IPS DF 6.9 (cell line): ENCODE results near the gene NDUFS6.

Experiments
- DNase-seq: peaks from one replicate; pipeline ENCODE4 v3.0.0-alpha.2; 2013; ENCODE audit warnings: low read depth, low spot score
- H3K27ac ChIP-seq: one replicate; pipeline ENCODE4 v1.5.1; 2013; ENCODE audit warnings: low read length, control low read depth
- H3K27me3 ChIP-seq: 2 replicates; pipeline ENCODE4 v1.6.1; 2013; ENCODE audit warnings: mild to moderate bottlenecking, low read length; ENCODE audit not compliant: control insufficient read depth, insufficient read depth
- H3K36me3 ChIP-seq: 2 replicates; pipeline ENCODE4 v1.6.1; 2013; ENCODE audit warnings: low read length; ENCODE audit not compliant: control insufficient read depth, insufficient read depth
- H3K4me1 ChIP-seq: 2 replicates; pipeline ENCODE4 v1.6.1; 2013; ENCODE audit warnings: low read length; ENCODE audit not compliant: control insufficient read depth, insufficient read depth
- H3K4me3 ChIP-seq: 2 replicates; pipeline ENCODE4 v1.5.1; 2013; ENCODE audit warnings: mild to moderate bottlenecking, low read length
- H3K9me3 ChIP-seq: 2 replicates; pipeline ENCODE4 v1.6.1; 2013; ENCODE audit warnings: low read length, inconsistent platforms; ENCODE audit not compliant: control insufficient read depth, insufficient read depth
- WGBS: extraction: QIAGEN DNeasy Blood & Tissue Kit; methylation state at CpG from one replicate; pipeline ENCODE4 v1.1.7; 2013; ENCODE audit warnings: mixed read lengths, missing lambda C conversion rate; ENCODE audit not compliant: insufficient read length, insufficient coverage; 5-methylcytosine and 5-hydroxymethylcytosine counted together

Gene NDUFS6

DNA sequence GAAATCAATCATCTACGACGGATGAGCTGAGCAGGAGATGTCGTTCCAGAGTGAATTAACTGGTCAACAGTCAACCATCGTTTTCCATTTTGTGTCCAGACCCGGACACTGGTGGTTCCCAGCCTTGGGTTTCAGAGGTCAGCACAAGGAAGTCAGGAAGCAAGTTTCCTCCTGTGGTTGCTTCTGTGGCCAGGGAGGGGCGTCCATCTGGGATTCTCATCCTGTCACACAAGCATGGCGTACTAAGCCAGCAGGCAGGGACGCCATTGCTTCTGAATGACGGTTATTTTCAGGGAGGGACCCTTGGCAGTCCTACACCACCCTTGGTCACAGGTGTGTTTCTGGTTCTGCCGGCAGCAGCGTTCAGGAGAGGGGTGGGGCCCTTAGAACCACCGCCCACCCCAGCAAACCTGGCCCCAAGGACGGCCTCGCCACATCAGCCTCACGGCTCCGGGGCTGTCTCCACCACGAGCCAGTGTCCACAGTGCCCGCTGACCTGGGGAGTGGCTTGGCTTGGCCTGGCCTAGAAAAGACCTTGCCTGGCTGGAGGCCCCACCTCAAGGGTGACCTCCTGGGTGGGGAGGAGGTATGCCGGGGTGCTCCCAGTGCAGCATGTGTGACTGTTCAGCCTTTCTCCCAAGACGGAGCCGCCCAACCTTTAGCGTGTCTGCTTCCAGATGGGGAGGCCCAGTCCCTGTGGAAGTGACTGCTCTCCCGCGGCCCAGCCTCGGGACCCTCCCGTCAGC is 25.2 kb downstream of the NDUFS6 start:
- WGBS = no CpG with 5 or more reads among the region's 26 CpGs
- Histone ChIP-seq H3K4me1 (0 out of 2 replicates have a peak, but pooled peaks cover 1% of the 10 kb centered on the region), H3K9me3 (no peaks in the 10 kb centered on the region), H3K36me3 (peaks cover 3% of the 10 kb centered on the region; the same call in 1 of the 2 replicates), H3K4me3 (no peak overlapping the region), H3K27ac (no peak overlapping the region), H3K27me3 (no peaks in the 10 kb centered on the region)
- no peak for DNase-seq

DNA sequence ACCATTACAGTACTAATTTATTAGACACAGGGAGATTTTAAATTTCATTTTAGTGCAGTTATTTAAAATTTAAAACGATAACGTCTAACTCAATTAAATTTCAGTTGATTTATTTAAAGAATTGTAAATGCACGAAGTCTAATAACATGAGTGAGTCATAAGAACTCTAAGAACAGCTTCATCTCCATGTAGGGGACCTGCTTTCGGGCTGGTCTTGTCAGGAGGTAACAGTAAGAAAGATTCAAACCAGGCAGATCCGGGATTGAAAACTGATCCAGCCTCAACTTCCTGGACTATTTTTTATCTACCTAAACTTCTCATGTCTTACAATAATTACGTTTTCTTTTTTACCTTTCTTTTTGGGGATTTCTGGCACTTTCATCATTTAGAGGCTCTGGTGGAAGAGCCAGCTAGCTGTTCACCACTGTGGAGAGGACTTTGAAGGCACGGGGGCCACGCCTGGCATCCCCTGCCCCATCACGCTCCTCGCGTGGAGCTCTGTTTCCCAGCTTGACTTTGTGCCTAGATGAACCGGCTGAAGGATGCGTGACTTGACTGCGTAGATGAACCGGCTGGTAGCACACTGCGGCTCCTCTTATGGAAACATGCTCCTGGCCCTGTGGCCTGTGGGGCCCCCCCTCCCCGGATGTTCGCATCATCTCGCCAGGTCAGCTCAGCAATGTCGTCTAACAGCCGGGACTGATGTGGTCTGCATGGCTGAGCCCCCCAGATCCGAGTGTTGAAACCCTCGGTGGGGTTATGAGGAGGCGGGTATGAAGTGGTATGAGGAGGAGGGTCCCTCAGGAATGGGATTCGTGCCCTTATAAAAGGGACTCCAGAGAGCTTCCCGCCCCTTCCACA is 26.0 kb downstream of the NDUFS6 start:
- 100% methylated on average over 1 of the region's 26 CpGs for WGBS
- no peak for DNase-seq
- H3K4me3 ChIP-seq = no peak overlapping the region; the same call in 1 of the 2 replicates
- 0 out of 2 replicates have a peak, but pooled peaks cover 1% of the 10 kb centered on the region for H3K4me1 ChIP-seq
- no peak overlapping the region for H3K27ac ChIP-seq
- H3K9me3 ChIP-seq = no peaks in the 10 kb centered on the region
- H3K27me3 ChIP-seq = no peaks in the 10 kb centered on the region
- peaks cover 2% of the 10 kb centered on the region; the same call in 1 of the 2 replicates for H3K36me3 ChIP-seq

DNA sequence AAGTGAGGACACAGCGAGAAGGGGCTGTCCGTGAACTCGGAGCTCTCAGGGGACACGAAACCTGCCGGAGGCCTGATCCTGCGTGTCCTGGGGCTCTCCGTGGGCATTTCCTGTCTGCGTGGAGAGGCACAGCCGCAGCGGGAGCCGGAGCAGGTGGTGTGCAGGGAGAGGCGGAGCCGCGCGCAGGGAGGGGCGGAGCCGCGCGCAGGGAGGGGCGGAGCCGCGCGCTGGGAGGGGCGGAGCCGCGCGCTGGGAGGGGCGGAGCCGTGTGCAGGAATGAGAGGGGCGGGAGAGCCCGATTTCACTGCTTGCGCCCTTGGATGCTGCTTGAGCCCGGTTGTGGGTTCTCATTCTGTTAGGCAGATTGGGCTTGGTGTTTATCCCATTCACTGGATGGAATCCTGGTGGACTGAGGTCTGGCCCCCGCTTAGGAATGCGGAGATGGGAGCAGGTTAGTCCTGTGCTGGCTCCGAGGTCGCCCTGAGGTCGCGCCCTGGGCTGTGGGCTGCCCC is 26.7 kb downstream of the NDUFS6 start:
- no CpG with 5 or more reads among the region's 39 CpGs for WGBS
- Histone ChIP-seq H3K4me1 (0 out of 2 replicates have a peak, but pooled peaks cover 1% of the 10 kb centered on the region), H3K27me3 (no peaks in the 10 kb centered on the region), H3K27ac (no peak overlapping the region), H3K9me3 (no peaks in the 10 kb centered on the region), H3K4me3 (no peak overlapping the region; the same call in 1 of the 2 replicates), H3K36me3 (peaks cover 2% of the 10 kb centered on the region; the same call in 1 of the 2 replicates)
- DNase-seq = no peak

DNA sequence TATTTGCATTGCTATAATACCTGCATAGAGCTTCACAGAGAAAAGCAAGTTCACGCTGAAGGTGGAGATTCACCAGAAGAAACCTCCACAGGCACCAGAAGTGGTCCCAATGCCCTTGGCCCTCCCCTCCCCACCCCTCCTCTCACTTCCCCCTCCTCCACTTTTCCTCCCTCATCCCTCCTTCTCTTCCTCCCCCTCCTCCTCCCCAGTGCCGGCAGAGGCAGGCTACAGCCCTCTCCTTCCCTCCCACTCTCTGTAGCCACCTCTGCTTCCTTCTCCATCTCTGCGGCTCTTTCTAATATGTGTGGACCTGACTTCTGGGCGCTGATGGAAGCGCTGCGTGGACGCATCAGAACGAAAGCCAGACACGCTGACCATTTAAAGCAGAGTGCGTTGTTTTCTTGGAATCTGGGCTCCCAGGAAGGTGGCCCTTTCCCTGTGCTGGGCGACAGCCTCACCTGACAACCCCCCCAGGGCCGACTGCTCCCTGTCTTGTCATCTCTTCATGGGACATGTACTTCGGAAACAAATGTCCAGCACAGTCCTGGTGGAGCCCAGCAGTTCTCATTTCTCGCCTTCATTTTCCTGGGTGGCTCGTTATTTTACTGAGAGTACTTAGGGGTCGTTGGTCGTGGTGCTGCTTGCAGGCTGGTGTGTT is 29.5 kb downstream of the NDUFS6 start:
- WGBS = no CpG with 5 or more reads among the region's 17 CpGs
- no peak overlapping the region for H3K4me3 ChIP-seq

DNA sequence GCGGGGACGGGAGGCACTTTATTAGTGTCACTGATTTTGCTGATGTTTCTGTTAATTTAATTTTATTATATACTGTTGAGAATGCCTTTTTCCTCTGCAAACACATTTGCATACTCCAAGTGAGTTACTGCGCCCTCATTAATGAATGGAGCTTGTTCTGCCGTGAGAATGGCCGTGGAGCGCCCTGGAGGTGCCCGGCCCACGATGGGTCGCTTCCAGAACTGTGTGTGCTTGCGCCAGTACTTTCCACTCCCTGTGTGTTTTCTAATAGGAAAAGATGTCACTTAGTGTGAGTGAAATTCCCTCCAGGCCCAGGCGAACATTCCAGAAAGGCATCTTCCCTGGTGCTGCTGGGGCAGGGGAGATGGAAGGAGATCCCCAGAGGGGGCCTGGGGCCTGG is 30.1 kb downstream of the NDUFS6 start:
- no CpG with 5 or more reads among the region's 11 CpGs for WGBS

More for the DNA sequence above, 29.5 kb downstream of the NDUFS6 start:
- Histone ChIP-seq H3K36me3 (no peaks in the 10 kb centered on the region), H3K4me1 (0 out of 2 replicates have a peak, but pooled peaks cover 1% of the 10 kb centered on the region), H3K27ac (no peak overlapping the region), H3K9me3 (no peaks in the 10 kb centered on the region), H3K27me3 (no peaks in the 10 kb centered on the region)
- no peak for DNase-seq

DNA sequence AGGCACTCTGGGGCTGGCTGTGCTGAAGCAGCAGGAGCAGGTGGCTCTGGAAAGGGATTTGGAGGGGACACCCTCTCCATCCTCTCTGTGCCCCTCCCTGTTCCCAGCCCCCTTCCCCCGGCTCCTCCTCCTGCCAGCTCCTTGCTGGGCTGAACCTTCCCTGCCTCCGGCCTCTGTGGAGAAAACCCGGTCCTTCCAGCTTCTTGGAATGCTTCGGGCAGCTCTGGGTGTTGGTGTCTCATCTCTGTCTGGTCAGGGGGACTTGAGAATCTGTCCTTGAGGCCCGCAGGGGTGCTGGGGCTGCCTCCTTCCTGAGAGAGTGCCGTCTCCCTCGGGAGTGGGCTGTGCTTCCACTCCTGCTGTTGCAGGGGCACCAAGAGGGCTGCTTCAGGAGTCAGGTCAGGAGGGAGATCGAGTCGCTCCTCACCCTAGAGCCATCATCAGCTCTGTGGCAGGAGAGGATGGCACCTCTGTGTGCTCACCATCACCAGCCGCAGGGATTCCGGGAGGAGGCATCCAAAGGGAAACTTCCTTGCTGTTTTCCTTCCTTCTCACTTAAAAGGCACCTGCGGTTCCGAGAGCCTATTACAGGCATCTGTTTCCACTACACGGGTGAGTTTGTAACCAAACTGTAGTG is 30.6 kb downstream of the NDUFS6 start:
- no peaks in the 10 kb centered on the region for H3K36me3 ChIP-seq
- no CpG with 5 or more reads among the region's 14 CpGs for WGBS
- no peaks in the 10 kb centered on the region for H3K27me3 ChIP-seq
- H3K4me1 ChIP-seq = peaks cover 1% of the 10 kb centered on the region; the same call in 1 of the 2 replicates
- H3K9me3 ChIP-seq = no peaks in the 10 kb centered on the region
- DNase-seq = no peak
- H3K27ac ChIP-seq = no peak overlapping the region
- H3K4me3 ChIP-seq = no peak overlapping the region

More for the DNA sequence above, 30.1 kb downstream of the NDUFS6 start:
- no peak overlapping the region for H3K4me3 ChIP-seq
- H3K27ac ChIP-seq = no peak overlapping the region
- no peaks in the 10 kb centered on the region for H3K27me3 ChIP-seq
- no peaks in the 10 kb centered on the region for H3K36me3 ChIP-seq
- H3K4me1 ChIP-seq = 0 out of 2 replicates have a peak, but pooled peaks cover 1% of the 10 kb centered on the region
- H3K9me3 ChIP-seq = no peaks in the 10 kb centered on the region
- no peak for DNase-seq

DNA sequence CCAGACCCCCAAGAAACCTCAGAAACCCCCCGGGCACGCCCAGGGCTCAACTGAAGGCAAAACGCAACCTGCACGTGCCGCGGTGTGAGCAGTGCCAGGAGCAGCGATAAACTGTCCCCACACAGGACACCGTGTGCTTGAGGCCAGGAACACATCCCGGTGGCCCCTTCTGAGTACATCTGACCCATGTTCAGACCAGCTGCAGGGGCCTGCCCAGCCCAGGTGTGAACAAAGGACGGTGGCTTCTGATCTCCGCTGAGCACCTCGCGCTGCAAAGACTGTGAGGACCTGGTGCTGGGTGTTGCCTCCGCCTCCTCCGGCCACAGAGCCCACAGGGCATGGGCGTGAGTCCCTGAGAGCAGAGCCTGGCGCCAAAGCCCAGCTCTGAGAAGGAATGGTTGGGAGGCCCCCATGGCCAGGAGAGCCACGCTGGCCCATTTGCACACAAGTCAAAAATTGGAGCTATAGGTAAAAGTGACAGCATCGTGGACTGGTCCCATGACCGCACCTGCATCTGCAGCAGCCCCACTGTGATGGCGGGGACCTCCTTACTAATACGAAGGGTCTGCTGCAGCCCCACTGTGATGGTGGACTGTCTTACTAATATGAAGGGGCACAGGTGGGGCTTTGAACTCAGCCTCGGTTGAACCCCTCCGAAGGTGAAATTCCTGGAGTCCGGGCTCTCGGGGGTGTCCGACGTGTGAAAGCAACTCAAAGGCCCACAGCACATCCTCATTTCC is 31.5 kb downstream of the NDUFS6 start:
- Histone ChIP-seq H3K36me3 (no peaks in the 10 kb centered on the region; the same call in 1 of the 2 replicates), H3K27me3 (no peaks in the 10 kb centered on the region), H3K4me3 (no peak overlapping the region), H3K4me1 (peaks cover 1% of the 10 kb centered on the region; the same call in 1 of the 2 replicates), H3K9me3 (no peaks in the 10 kb centered on the region), H3K27ac (no peak overlapping the region)
- DNase-seq = no peak
- WGBS = no CpG with 5 or more reads among the region's 28 CpGs

DNA sequence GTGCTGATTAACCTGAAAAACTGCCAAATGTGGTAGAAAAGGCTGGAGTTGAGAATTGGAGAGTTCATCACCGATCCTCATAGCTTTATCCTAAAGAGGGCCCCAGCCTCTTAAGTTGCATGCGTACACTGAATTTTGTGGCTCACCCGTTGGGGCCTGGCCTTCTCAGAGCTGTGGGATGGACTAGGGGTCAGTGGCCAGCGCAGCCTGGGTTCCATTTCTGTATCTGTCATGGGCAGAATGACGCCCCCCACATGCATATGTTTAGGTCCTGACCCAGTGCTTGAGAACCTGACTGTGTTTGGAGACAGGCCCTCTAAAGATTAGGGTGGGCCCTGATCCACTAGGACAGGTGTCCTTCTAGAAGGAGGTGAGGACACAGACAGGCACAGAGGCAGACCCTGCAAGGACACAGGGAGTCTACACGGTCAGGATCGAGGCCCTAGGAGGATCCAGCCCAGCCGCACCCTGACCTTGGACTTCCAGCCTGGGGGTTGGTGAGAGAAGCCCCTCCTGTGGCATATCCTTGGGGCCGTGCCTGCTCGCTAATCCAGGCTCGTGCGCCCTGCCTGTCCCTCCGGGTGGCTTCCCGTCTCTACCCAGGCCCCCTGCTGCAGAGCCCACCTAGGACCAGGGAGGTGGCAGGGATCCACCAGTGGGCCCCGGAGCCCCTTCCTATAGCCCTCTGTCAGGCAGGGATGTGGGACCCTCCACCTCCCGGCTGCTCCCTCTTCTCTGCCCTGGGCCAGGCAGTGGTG is 32.2 kb downstream of the NDUFS6 start:
- no peak overlapping the region for H3K4me3 ChIP-seq
- H3K4me1 ChIP-seq = no peaks in the 10 kb centered on the region; the same call in 1 of the 2 replicates
- DNase-seq = no peak
- no peaks in the 10 kb centered on the region for H3K9me3 ChIP-seq
- no CpG with 5 or more reads among the region's 16 CpGs for WGBS
- no peaks in the 10 kb centered on the region for H3K27me3 ChIP-seq
- H3K27ac ChIP-seq = no peak overlapping the region
- no peaks in the 10 kb centered on the region; the same call in 1 of the 2 replicates for H3K36me3 ChIP-seq
